Glutamatergic neuron (in vitro differentiated cells): ENCODE results near the gene TKT. TPM values are rescaled to one million over a fixed set of nuclear protein-coding genes. Genes with fewer than 3 reads are reported as not detected.

ENCODE experiments used
- DNase-seq: peaks from one replicate; pipeline ENCODE4 v3.0.0; 2022
- H3K27ac Mint-ChIP-seq: one replicate; pipeline ENCODE4 v1.8.0; 2020; ENCODE audit warnings: mild to moderate bottlenecking, mixed read lengths, inconsistent platforms; ENCODE audit not compliant: unreplicated experiment
- H3K27me3 Mint-ChIP-seq: one replicate; pipeline ENCODE4 v1.8.0; 2020; ENCODE audit warnings: mild to moderate bottlenecking, moderate library complexity, mixed read lengths, inconsistent platforms; ENCODE audit not compliant: unreplicated experiment
- H3K36me3 Mint-ChIP-seq: one replicate; pipeline ENCODE4 v1.8.0; 2020; ENCODE audit warnings: mild to moderate bottlenecking, mixed read lengths, inconsistent platforms; ENCODE audit not compliant: unreplicated experiment
- H3K4me1 Mint-ChIP-seq: one replicate; pipeline ENCODE4 v1.8.0; 2020; ENCODE audit warnings: mild to moderate bottlenecking, low read depth, mixed read lengths, inconsistent platforms; ENCODE audit not compliant: unreplicated experiment
- H3K4me3 Mint-ChIP-seq: one replicate; pipeline ENCODE4 v1.8.0; 2020; ENCODE audit warnings: mild to moderate bottlenecking, mixed read lengths, inconsistent platforms; ENCODE audit not compliant: unreplicated experiment
- H3K9me3 Mint-ChIP-seq: one replicate; pipeline ENCODE4 v1.8.0; 2020; ENCODE audit warnings: mild to moderate bottlenecking, moderate library complexity, mixed read lengths, inconsistent platforms; ENCODE audit not compliant: unreplicated experiment
- CTCF ChIP-seq: fragments of 200-600 bp; sonication (generic); IDR thresholded peaks from one replicate; pipeline ENCODE4 v1.5.0; 2021; ENCODE audit not compliant: partially characterized antibody, unreplicated experiment
- total RNA-seq: library from RNA; stranded (reverse); fragmentation: NEBNext Ultra II Directional; extraction: Animal tissue kit (Norgen Biotek cat#: 25700); gene quantifications from one replicate; pipeline ENCODE4 v1.2.1, GENCODE V29; 2021; ENCODE audit not compliant: unreplicated experiment

Gene TKT
- total RNA-seq, 1 donor from 2014 or later: 265 TPM

DNA sequence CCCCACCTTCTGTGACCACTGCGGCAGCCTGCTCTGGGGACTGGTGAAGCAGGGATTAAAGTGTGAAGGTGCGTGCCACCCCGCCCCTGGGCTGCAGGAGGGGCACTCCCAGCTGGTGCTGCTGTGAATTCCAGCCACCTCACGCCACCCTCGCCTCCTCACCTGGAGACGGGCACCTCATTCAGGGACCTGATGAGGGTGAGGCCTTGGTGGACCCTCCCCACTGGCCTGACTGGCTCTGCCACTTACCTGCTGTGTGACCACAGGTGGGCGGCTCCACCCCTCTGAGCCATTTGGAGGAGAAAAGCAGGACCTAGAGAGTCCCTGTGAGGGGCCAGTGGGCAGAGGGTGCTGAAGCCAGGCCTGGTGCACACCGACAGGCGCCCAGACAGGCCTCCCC lies 72.3 kb downstream of the TKT start:
- DNase-seq: no peak
- Mint-ChIP-seq H3K4me1 (no peaks in the 10 kb centered on the region), H3K4me3 (no peak overlapping the region), H3K36me3 (peaks cover 6% of the 10 kb centered on the region), H3K27me3 (no peaks in the 10 kb centered on the region), H3K27ac (no peak overlapping the region), H3K9me3 (peaks cover 1% of the 10 kb centered on the region)
- no peak for TF ChIP-seq CTCF

DNA sequence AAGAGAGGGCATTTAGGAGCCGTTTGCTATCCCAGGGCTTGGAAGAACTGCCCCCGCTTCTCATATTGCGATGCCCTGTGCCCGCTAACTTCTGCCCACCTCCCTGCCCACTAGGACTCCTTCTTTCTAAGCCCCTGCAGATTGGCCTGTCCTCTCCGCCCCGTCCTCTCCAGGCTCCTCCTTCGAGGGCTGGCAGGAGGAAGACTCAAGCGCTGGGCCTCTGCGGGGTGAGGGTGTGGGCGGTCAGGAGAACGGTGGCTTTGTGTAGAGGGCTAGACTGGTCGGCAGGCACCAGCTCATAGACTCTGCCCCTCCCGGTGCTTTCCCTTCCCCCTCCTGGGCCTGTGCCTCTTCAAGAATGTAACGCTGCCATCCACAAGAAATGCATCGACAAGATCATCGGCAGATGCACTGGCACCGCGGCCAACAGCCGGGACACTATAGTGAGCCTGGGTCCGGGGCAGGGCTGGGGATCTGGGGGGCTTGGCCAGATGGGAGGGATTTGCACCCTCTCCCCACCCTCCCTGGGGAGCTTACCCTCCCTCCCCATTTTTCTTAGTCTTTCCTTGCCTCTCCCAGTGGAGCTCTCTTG lies 73.0 kb downstream of the TKT start:
- Mint-ChIP-seq H3K36me3 (peaks cover 6% of the 10 kb centered on the region), H3K27ac (no peak overlapping the region), H3K4me3 (no peak overlapping the region), H3K27me3 (no peaks in the 10 kb centered on the region), H3K4me1 (no peaks in the 10 kb centered on the region), H3K9me3 (peaks cover 1% of the 10 kb centered on the region)
- DNase-seq: no peak
- no peak for TF ChIP-seq CTCF

DNA sequence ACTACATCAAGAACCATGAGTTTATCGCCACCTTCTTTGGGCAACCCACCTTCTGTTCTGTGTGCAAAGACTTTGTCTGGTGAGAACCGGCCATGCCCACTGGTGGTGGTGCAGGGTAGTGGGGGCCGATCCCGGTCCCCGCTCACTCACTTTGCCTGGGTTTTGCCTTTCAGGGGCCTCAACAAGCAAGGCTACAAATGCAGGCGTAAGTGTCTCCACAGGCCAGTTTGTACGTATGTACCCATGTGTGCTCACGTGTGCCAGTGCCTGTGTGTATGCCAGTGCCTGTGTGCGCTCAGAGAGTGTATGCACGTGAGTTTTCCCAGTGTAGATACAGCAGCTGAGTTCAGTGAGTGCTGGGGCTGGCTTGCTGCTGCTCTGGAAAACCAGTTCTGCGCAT lies 74.3 kb downstream of the TKT start:
- Mint-ChIP-seq H3K27ac (no peak overlapping the region), H3K27me3 (no peaks in the 10 kb centered on the region), H3K9me3 (peaks cover 1% of the 10 kb centered on the region), H3K4me3 (no peak overlapping the region), H3K36me3 (peaks cover 6% of the 10 kb centered on the region), H3K4me1 (no peaks in the 10 kb centered on the region)
- no peak for DNase-seq
- TF ChIP-seq CTCF: no peak

DNA sequence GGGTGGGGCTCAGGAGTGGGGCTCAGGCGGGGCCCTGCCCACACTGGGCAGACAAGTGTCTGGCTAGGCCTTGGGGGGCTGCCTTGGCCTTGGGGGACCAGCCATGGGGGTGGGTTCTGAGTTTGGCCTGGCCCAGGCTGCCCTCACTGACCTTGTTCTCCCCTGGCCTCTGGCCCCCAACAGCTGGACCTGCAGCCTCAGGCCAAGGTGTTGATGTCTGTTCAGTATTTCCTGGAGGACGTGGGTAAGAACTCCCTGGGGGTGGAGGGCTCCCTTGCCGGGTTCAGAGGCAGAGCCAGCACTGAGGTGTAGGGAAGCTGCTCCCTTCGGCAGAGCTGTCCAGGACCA lies 74.8 kb downstream of the TKT start:
- peaks cover 6% of the 10 kb centered on the region for H3K36me3 Mint-ChIP-seq
- TF ChIP-seq CTCF: no peak
- DNase-seq: no peak
- no peak overlapping the region for H3K4me3 Mint-ChIP-seq
- peaks cover 1% of the 10 kb centered on the region for H3K9me3 Mint-ChIP-seq
- H3K27ac Mint-ChIP-seq: no peak overlapping the region
- H3K4me1 Mint-ChIP-seq: no peaks in the 10 kb centered on the region
- H3K27me3 Mint-ChIP-seq: no peaks in the 10 kb centered on the region

DNA sequence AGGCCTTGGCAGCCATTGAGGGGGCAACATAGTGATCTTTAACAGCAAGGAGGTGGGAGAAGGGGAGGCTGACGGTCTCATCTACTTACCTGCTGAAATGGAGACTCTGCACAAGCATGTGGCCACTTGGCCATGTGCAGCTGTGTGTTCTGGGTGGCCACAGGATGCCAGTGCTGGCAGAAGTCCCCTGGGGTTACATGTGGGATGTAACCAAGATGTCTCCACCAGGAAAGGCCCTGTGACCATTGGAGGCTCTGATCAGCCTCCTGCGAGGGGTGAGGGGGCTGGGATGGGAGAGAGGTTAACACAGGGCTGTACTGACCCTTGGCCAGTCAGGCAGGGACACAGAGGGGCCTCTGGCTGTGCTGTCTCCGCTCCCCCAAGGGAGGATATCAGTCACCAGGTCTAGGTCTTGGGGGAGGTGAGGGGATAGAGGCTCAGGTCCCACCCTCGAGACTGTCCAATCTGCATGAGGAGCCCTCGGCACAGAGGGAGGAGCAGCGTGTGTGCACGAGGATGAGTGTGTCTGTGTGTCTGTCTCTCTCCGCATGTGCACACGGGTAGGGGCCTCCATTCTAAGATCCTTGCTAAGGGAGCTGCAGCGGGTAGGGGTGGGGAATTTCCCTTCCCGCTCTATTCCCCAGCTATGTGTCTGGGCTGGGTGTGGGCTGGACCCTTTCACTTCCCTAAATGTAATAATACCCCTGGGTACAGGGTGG lies 75.4 kb downstream of the TKT start:
- no peak overlapping the region for H3K27ac Mint-ChIP-seq
- no peak for DNase-seq
- TF ChIP-seq CTCF: no peak
- H3K27me3 Mint-ChIP-seq: no peaks in the 10 kb centered on the region
- no peaks in the 10 kb centered on the region for H3K4me1 Mint-ChIP-seq
- H3K4me3 Mint-ChIP-seq: no peak overlapping the region
- peaks cover 1% of the 10 kb centered on the region for H3K9me3 Mint-ChIP-seq
- H3K36me3 Mint-ChIP-seq: peaks cover 6% of the 10 kb centered on the region
